Kidney epithelial cell (primary cell): ENCODE data around the gene PRDM7. TPM values are rescaled to one million over a fixed set of nuclear protein-coding genes. Genes with fewer than 3 reads are reported as not detected.

Experiments used
- DNase-seq: peaks from one replicate; pipeline ENCODE4 v3.0.0-alpha.2; 2010; ENCODE audit warnings: low read depth
- H3K27me3 ChIP-seq: 2 replicates; pipeline ENCODE4 v1.6.0; 2011; ENCODE audit warnings: low read length; ENCODE audit not compliant: control insufficient read depth, insufficient read depth
- H3K36me3 ChIP-seq: 2 replicates; pipeline ENCODE4 v1.5.1; 2011; ENCODE audit warnings: low read length; ENCODE audit not compliant: control insufficient read depth, insufficient read depth
- H3K4me3 ChIP-seq: 2 replicates; pipeline ENCODE4 v1.5.1; 2011; ENCODE audit warnings: low read depth, mild to moderate bottlenecking, control low read depth, low read length
- CTCF ChIP-seq: IDR thresholded peaks from 2 replicates; pipeline ENCODE4 v1.5.1; 2011; ENCODE audit warnings: mild to moderate bottlenecking, moderate library complexity, low read length, control low read depth, inconsistent platforms; ENCODE audit not compliant: insufficient read depth, poor library complexity, severe bottlenecking
- total RNA-seq: library from RNA; depleted of rRNA; stranded (reverse); fragments of >200 nt; gene quantifications from 2 replicates; pipeline ENCODE4 v1.2.3, GENCODE V29; 2015

The PRDM7 gene
- total RNA-seq, 1 donor from 2014 or later, result not detected

DNA sequence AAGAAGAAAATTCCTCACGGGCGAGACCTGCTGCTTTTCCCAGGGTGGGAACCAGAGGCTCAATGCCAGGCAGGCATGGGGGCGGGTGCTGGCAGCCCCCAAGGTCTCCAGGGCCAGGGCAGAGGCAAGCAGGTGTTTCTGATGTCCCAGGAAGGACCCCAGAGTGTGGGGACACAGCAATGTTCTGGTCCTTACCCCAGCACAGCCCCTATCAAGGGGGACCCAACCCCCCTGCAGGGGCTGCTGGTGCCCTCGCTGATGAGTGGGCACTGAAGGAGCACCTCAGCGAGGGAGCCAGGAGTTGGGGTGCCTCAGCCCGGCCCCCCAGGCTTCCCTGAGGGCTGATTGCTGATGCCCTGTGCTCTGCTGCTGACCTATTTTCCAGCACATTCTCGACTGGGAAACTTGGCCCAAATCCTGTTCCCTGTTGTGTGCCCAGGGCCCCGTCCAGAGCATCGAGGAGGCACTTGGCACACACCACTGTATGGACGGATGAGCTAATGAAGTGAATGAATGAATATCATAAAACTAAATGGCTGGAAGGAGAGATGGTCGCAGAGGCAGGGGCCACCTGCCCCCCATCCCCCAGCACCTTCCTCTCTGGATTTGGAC is 60.7 kb downstream of the PRDM7 start:
- Histone ChIP-seq H3K36me3 (no peaks in the 10 kb centered on the region), H3K27me3 (no peaks in the 10 kb centered on the region), H3K4me3 (no peak overlapping the region)
- no peak for TF ChIP-seq CTCF
- no peak for DNase-seq

- TF ChIP-seq CTCF, result no peak
- no peak for DNase-seq
- no peaks in the 10 kb centered on the region for H3K27me3 ChIP-seq
- no peak overlapping the region for H3K4me3 ChIP-seq
- no peaks in the 10 kb centered on the region for H3K36me3 ChIP-seq
Observed at GRCh38 chr16:90015586-90016338, 61.4 kb downstream of the PRDM7 start.

GRCh38 chr16:90012991-90013745 is 64.0 kb downstream of the PRDM7 start:
- H3K4me3 ChIP-seq, result no peak overlapping the region
- no peak for DNase-seq
- no peak for TF ChIP-seq CTCF
- H3K27me3 ChIP-seq, result no peaks in the 10 kb centered on the region
- no peaks in the 10 kb centered on the region for H3K36me3 ChIP-seq

- Histone ChIP-seq H3K36me3 (no peaks in the 10 kb centered on the region), H3K4me3 (no peak overlapping the region), H3K27me3 (no peaks in the 10 kb centered on the region)
- TF ChIP-seq CTCF, result no peak
- DNase-seq, result no peak
Observed at GRCh38 chr16:90011908-90012501, 65.1 kb downstream of the PRDM7 start.

- Histone ChIP-seq H3K36me3 (no peaks in the 10 kb centered on the region), H3K4me3 (no peak overlapping the region), H3K27me3 (no peaks in the 10 kb centered on the region)
- no peak for DNase-seq
- no peak for TF ChIP-seq CTCF
Observed at GRCh38 chr16:90011508-90011819, 65.7 kb downstream of the PRDM7 start.
